ENCODE measurements around the gene PRSS50.

Gene PRSS50

GRCh38 chr3:46668591-46668990, 49.1 kb downstream of the PRSS50 start:
- TF ChIP-seq CTCF (conservative IDR thresholded peaks at IDR 0.05; ENCODE audit: low read depth, low read length), result no peak
- DNase-seq (ENCODE audit: low read depth), result no peak
- H3K4me3 ChIP-seq (ENCODE audit: low read length), result no peak overlapping the region

GRCh38 chr3:46668116-46668515, 49.6 kb downstream of the PRSS50 start:
- TF ChIP-seq CTCF (conservative IDR thresholded peaks at IDR 0.05; ENCODE audit: low read depth, low read length), result no peak
- H3K4me3 ChIP-seq (ENCODE audit: low read length), result no peak overlapping the region
- DNase-seq (ENCODE audit: low read depth), result no peak

GRCh38 chr3:46667657-46668056, 50.0 kb downstream of the PRSS50 start:
- H3K4me3 ChIP-seq (ENCODE audit: low read length), result no peak overlapping the region
- DNase-seq (ENCODE audit: low read depth), result no peak
- TF ChIP-seq CTCF (conservative IDR thresholded peaks at IDR 0.05; ENCODE audit: low read depth, low read length), result no peak

GRCh38 chr3:46667061-46667621, 50.5 kb downstream of the PRSS50 start:
- no peak overlapping the region for H3K4me3 ChIP-seq (ENCODE audit: low read length)
- no peak for DNase-seq (ENCODE audit: low read depth)
- TF ChIP-seq CTCF (conservative IDR thresholded peaks at IDR 0.05; ENCODE audit: low read depth, low read length), result no peak

- no peak overlapping the region for H3K4me3 ChIP-seq (ENCODE audit: low read length)
- DNase-seq (ENCODE audit: low read depth), result no peak
- no peak for TF ChIP-seq CTCF (conservative IDR thresholded peaks at IDR 0.05; ENCODE audit: low read depth, low read length)
Observed at GRCh38 chr3:46666453-46666845, 51.2 kb downstream of the PRSS50 start.

GRCh38 chr3:46665763-46666452, 51.8 kb downstream of the PRSS50 start:
- TF ChIP-seq CTCF (conservative IDR thresholded peaks at IDR 0.05; ENCODE audit: low read depth, low read length), result no peak
- H3K4me3 ChIP-seq (ENCODE audit: low read length), result no peak overlapping the region
- DNase-seq (ENCODE audit: low read depth), result no peak

Measured in retinal pigment epithelial cell (primary cell).